Liver (tissue), 9 donors: ENCODE results near the gene STPG1. TPM values are rescaled to one million over a fixed set of nuclear protein-coding genes. Genes with fewer than 3 reads are reported as not detected.
A peak's percentile ranks its signal among the peaks of the same experiment; 100 is the strongest.

Source experiments
- DNase-seq: peaks from one replicate; pipeline ENCODE4 v3.0.0-alpha.2; 2017; ENCODE audit warnings: low spot score
- H3K27ac ChIP-seq, 2 donors: one replicate each; pipeline ENCODE4 v1.7.0; 2013; ENCODE audit warnings: inconsistent platforms in 2 of 2, low read length in 2 of 2, control low read depth in 1 of 2, low read depth in 1 of 2, mild to moderate bottlenecking in 1 of 2
- H3K27me3 ChIP-seq, 4 donors: one replicate each; pipeline versions ENCODE4 v1.6.1 to v1.7.0; 2013; ENCODE audit warnings: low read length in 3 of 4, inconsistent platforms in 1 of 4, mild to moderate bottlenecking in 1 of 4, moderate library complexity in 1 of 4; ENCODE audit not compliant: control insufficient read depth in 4 of 4, insufficient read depth in 4 of 4
- H3K36me3 ChIP-seq, 4 donors: one replicate each; pipeline versions ENCODE4 v1.6.1 to v1.7.0; 2013; ENCODE audit warnings: low read length in 3 of 4, mild to moderate bottlenecking in 3 of 4, low read depth in 1 of 4, moderate library complexity in 1 of 4; ENCODE audit not compliant: control insufficient read depth in 4 of 4, insufficient read depth in 3 of 4
- H3K4me1 ChIP-seq, 4 donors: one replicate each; pipeline versions ENCODE4 v1.6.1 to v1.7.0; 2013; ENCODE audit warnings: low read length in 3 of 4, mild to moderate bottlenecking in 3 of 4, moderate library complexity in 1 of 4; ENCODE audit not compliant: control insufficient read depth in 4 of 4, insufficient read depth in 4 of 4
- H3K4me3 ChIP-seq, 3 donors: one replicate each; pipeline versions ENCODE4 v1.6.1 to v1.7.0; 2013; ENCODE audit warnings: low read length in 3 of 3, control low read depth in 1 of 3, low read depth in 1 of 3, mild to moderate bottlenecking in 1 of 3
- H3K9ac ChIP-seq, 2 donors: one replicate each; pipeline ENCODE4 v1.7.0; 2013; ENCODE audit warnings: low read length in 2 of 2, mild to moderate bottlenecking in 2 of 2, moderate library complexity in 2 of 2, control low read depth in 1 of 2, low read depth in 1 of 2
- H3K9me3 ChIP-seq, 4 donors: one replicate each; pipeline versions ENCODE4 v1.6.1 to v1.7.0; 2013; ENCODE audit warnings: low read length in 3 of 4; ENCODE audit not compliant: control insufficient read depth in 4 of 4
- EGR1 ChIP-seq, 2 donors: IDR thresholded peaks; 2 replicates each; pipeline ENCODE4 v1.6.1; 2016 to 2018; ENCODE audit warnings: antibody characterized with exemption in 2 of 2, low read depth in 2 of 2
- FOXA1 ChIP-seq: IDR thresholded peaks from 2 replicates; pipeline ENCODE4 v1.6.1; 2016; ENCODE audit warnings: antibody characterized with exemption
- FOXA2 ChIP-seq: IDR thresholded peaks from 2 replicates; pipeline ENCODE4 v1.6.1; 2016; ENCODE audit warnings: antibody characterized with exemption
- GABPA ChIP-seq, 2 donors: IDR thresholded peaks in 1 of 2; conservative IDR thresholded peaks in 1 of 2; 2 replicates each; pipeline ENCODE4 v1.6.1; 2016; ENCODE audit warnings: antibody characterized with exemption in 2 of 2, mild to moderate bottlenecking in 1 of 2, moderate library complexity in 1 of 2
- HNF4G ChIP-seq: IDR thresholded peaks from 2 replicates; pipeline ENCODE4 v1.6.1; 2016; ENCODE audit warnings: antibody characterized with exemption
- JUND ChIP-seq, 2 donors: IDR thresholded peaks; 2 replicates each; pipeline ENCODE4 v1.6.1; 2016; ENCODE audit warnings: antibody characterized with exemption in 2 of 2
- NR2F2 ChIP-seq: IDR thresholded peaks from 2 replicates; pipeline ENCODE4 v1.6.1; 2016; ENCODE audit warnings: antibody characterized with exemption
- RAD21 ChIP-seq, 2 donors: IDR thresholded peaks; 2 replicates each; pipeline ENCODE4 v1.6.1; 2016; ENCODE audit warnings: antibody characterized with exemption in 2 of 2, mild to moderate bottlenecking in 2 of 2
- RXRA ChIP-seq, 2 donors: IDR thresholded peaks; 2 replicates each; pipeline ENCODE4 v1.6.1; 2017 to 2018; ENCODE audit warnings: antibody characterized with exemption in 2 of 2, mild to moderate bottlenecking in 1 of 2
- SP1 ChIP-seq: IDR thresholded peaks from 2 replicates; pipeline ENCODE4 v1.6.1; 2018; ENCODE audit warnings: antibody characterized with exemption, mild to moderate bottlenecking
- TAF1 ChIP-seq: conservative IDR thresholded peaks from 2 replicates; pipeline ENCODE4 v1.6.1; 2016; ENCODE audit warnings: antibody characterized with exemption, mild to moderate bottlenecking
- YY1 ChIP-seq: IDR thresholded peaks from 2 replicates; pipeline ENCODE4 v1.6.1; 2016; ENCODE audit warnings: antibody characterized with exemption, mild to moderate bottlenecking
- WGBS: extraction: QIAGEN DNeasy Blood & Tissue Kit; methylation state at CpG from one replicate; pipeline ENCODE4 v1.1.7; 2013; 5-methylcytosine and 5-hydroxymethylcytosine counted together
- polyA plus RNA-seq, 2 donors: library from polyadenylated mRNA; stranded (reverse) in 1 of 2; unstranded in 1 of 2; fragments of 200-250 nt in 1 of 2; fragments of >200 nt in 1 of 2; fragmentation: Nextera tagmentation in 1 of 2; extraction: Ambion mirVana in 1 of 2; gene quantifications; one replicate each; pipeline versions ENCODE4 v1.2.1 to v1.2.3, GENCODE V29; 2013 to 2015
- total RNA-seq, 2 donors: library from RNA; depleted of rRNA; stranded (reverse); fragments of >200 nt; gene quantifications; one replicate each; pipeline ENCODE4 v1.2.3, GENCODE V29; 2014
- TF ChIP-seq, protein P1 (sequence below): IDR thresholded peaks from 2 replicates; pipeline ENCODE4 v1.6.1; 2016; ENCODE audit warnings: antibody characterized with exemption
- TF ChIP-seq, protein P2 (sequence below): IDR thresholded peaks from 2 replicates; pipeline ENCODE4 v1.6.1; 2016; ENCODE audit warnings: antibody characterized with exemption, mild to moderate bottlenecking
- TF ChIP-seq, protein P3 (sequence below): IDR thresholded peaks from 2 replicates; pipeline ENCODE4 v1.6.1; 2016; ENCODE audit warnings: antibody characterized with exemption
- TF ChIP-seq, protein P4 (sequence below): fragments of 150-350 bp; IDR thresholded peaks from 2 replicates; pipeline ENCODE4 v1.5.1; 2017; ENCODE audit warnings: improper control_type of control experiment, low read depth, low read length; ENCODE audit not compliant: missing input control
- TF ChIP-seq, protein P5 (sequence below): IDR thresholded peaks from 2 replicates; pipeline ENCODE4 v1.6.1; 2016; ENCODE audit warnings: antibody characterized with exemption
- donor health status: healthy.
- donor health status: healthy.
- donor health status: healthy.
- donor health status: healthy.
- donor health status: healthy.

The STPG1 gene
- total and polyA plus RNA-seq, 4 donors, result 0.92 to 2.9 (median 1.0) TPM

DNA sequence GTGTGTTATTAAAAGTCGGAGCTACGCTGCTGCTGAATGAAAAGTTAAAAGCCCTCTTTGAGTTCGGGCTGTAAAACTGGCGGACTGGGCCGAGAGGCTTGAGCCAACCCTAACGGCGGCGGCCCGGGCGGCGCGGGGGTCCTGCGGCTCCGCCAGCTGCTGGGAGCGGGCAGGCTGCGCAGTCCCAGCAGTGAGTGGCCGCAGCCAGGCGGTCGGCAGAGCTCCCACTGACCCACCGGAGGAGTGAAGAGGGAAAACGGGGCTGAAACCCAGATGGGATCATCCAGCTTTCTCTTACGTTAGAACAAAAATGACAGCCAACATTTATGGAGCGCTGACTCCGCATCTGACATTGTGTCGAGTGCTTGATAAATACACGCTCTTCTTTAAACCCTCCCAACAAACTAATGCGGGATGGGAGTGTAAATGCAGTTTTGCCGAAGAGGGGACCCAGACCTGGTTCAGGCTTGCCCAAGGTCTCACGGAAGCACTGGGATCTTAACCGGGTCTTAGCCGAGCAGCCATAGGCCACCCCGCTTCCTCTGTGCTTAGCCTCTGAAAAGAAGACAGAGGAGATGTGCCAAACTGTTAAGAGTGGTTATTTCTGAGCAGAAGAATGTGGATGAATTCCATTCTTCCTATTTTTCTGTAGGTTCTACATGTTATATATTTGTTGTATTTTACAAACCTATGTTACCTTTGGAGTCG, 91.0 kb downstream of the STPG1 start:
- Histone ChIP-seq H3K4me1 (peaks cover 7 to 27% (median 12%) of the 10 kb centered on the region in 4 donors), H3K4me3 (peak overlapping the region; percentile 73 to 77 (median 77)), H3K9ac (peak overlapping the region; percentile 61 to 76), H3K36me3 (no peaks in the 10 kb centered on the region), H3K9me3 (no peaks in the 10 kb centered on the region), H3K27me3 (no peaks in the 10 kb centered on the region), H3K27ac (peak overlapping the region; percentile 65 to 88)
- WGBS, result 27% methylated on average over 33 of the region's 33 CpGs
- TF ChIP-seq, protein P1, sequence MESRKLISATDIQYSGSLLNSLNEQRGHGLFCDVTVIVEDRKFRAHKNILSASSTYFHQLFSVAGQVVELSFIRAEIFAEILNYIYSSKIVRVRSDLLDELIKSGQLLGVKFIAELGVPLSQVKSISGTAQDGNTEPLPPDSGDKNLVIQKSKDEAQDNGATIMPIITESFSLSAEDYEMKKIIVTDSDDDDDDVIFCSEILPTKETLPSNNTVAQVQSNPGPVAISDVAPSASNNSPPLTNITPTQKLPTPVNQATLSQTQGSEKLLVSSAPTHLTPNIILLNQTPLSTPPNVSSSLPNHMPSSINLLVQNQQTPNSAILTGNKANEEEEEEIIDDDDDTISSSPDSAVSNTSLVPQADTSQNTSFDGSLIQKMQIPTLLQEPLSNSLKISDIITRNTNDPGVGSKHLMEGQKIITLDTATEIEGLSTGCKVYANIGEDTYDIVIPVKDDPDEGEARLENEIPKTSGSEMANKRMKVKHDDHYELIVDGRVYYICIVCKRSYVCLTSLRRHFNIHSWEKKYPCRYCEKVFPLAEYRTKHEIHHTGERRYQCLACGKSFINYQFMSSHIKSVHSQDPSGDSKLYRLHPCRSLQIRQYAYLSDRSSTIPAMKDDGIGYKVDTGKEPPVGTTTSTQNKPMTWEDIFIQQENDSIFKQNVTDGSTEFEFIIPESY, result no peak
- TF ChIP-seq, protein P2, sequence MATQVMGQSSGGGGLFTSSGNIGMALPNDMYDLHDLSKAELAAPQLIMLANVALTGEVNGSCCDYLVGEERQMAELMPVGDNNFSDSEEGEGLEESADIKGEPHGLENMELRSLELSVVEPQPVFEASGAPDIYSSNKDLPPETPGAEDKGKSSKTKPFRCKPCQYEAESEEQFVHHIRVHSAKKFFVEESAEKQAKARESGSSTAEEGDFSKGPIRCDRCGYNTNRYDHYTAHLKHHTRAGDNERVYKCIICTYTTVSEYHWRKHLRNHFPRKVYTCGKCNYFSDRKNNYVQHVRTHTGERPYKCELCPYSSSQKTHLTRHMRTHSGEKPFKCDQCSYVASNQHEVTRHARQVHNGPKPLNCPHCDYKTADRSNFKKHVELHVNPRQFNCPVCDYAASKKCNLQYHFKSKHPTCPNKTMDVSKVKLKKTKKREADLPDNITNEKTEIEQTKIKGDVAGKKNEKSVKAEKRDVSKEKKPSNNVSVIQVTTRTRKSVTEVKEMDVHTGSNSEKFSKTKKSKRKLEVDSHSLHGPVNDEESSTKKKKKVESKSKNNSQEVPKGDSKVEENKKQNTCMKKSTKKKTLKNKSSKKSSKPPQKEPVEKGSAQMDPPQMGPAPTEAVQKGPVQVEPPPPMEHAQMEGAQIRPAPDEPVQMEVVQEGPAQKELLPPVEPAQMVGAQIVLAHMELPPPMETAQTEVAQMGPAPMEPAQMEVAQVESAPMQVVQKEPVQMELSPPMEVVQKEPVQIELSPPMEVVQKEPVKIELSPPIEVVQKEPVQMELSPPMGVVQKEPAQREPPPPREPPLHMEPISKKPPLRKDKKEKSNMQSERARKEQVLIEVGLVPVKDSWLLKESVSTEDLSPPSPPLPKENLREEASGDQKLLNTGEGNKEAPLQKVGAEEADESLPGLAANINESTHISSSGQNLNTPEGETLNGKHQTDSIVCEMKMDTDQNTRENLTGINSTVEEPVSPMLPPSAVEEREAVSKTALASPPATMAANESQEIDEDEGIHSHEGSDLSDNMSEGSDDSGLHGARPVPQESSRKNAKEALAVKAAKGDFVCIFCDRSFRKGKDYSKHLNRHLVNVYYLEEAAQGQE, result no peak
- no peak for TF ChIP-seq GABPA (IDR thresholded peaks at IDR 0.05 in 1 of 2, conservative IDR thresholded peaks at IDR 0.05 in 1 of 2)
- TF ChIP-seq TAF1, result no peak
- TF ChIP-seq RXRA (IDR thresholded peaks at IDR 0.05), result no peak
- TF ChIP-seq SP1, result no peak
- no peak for TF ChIP-seq JUND (IDR thresholded peaks at IDR 0.05)
- TF ChIP-seq, protein P3, sequence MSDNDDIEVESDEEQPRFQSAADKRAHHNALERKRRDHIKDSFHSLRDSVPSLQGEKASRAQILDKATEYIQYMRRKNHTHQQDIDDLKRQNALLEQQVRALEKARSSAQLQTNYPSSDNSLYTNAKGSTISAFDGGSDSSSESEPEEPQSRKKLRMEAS, result no peak
- no peak for TF ChIP-seq EGR1 (IDR thresholded peaks at IDR 0.05; ENCODE audit: low read depth in 2 of 2)
- no peak for TF ChIP-seq YY1
- TF ChIP-seq HNF4G, result no peak
- TF ChIP-seq, protein P4, sequence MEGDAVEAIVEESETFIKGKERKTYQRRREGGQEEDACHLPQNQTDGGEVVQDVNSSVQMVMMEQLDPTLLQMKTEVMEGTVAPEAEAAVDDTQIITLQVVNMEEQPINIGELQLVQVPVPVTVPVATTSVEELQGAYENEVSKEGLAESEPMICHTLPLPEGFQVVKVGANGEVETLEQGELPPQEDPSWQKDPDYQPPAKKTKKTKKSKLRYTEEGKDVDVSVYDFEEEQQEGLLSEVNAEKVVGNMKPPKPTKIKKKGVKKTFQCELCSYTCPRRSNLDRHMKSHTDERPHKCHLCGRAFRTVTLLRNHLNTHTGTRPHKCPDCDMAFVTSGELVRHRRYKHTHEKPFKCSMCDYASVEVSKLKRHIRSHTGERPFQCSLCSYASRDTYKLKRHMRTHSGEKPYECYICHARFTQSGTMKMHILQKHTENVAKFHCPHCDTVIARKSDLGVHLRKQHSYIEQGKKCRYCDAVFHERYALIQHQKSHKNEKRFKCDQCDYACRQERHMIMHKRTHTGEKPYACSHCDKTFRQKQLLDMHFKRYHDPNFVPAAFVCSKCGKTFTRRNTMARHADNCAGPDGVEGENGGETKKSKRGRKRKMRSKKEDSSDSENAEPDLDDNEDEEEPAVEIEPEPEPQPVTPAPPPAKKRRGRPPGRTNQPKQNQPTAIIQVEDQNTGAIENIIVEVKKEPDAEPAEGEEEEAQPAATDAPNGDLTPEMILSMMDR, result no peak
- TF ChIP-seq FOXA1, result no peak
- TF ChIP-seq NR2F2, result no peak
- TF ChIP-seq, protein P5, sequence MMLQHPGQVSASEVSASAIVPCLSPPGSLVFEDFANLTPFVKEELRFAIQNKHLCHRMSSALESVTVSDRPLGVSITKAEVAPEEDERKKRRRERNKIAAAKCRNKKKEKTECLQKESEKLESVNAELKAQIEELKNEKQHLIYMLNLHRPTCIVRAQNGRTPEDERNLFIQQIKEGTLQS, result no peak
- no peak for TF ChIP-seq FOXA2
- no peak for TF ChIP-seq RAD21 (IDR thresholded peaks at IDR 0.05)
- no peak for DNase-seq
